RPMI7951 (cell line): ENCODE measurements around the gene MT1B. TPM values are rescaled to one million over a fixed set of nuclear protein-coding genes. Genes with fewer than 3 reads are reported as not detected.
A peak's percentile ranks its signal among the peaks of the same experiment; 100 is the strongest.
"Not testable (repeated sequence)": the region's sequence is repeated elsewhere in the genome, so short reads cannot be mapped to it uniquely, and the experiment has no call there.

Experiments used
- DNase-seq: peaks from one replicate; pipeline ENCODE4 v3.0.0-alpha.2; 2012; ENCODE audit warnings: low read depth
- total RNA-seq: library from RNA; depleted of rRNA; stranded (reverse); fragments of >200 nt; shearing (Covaris generic); gene quantifications from 2 replicates; pipeline ENCODE4 v1.2.3, GENCODE V29; 2014

MT1B gene
- total RNA-seq, 1 experiment from 2014 or later, result not detected

GRCh38 chr16:56637814-56638750, 13.6 kb upstream of the MT1B start, which contains the start of gene MT1A:
TSS of gene MT1A (plus strand) at chr16:56638666. CDS start at chr16:56638739, 73 bp downstream.
- DNase-seq, result peak; percentile 23

GRCh38 chr16:56639045-56639444, 12.6 kb upstream of the MT1B start:
- DNase-seq, result no peak

GRCh38 chr16:56640076-56640475, 11.6 kb upstream of the MT1B start:
- no peak for DNase-seq

- no peak for DNase-seq
Observed at GRCh38 chr16:56641166-56641565, 10.5 kb upstream of the MT1B start.

GRCh38 chr16:56643080-56643778, 8.5 kb upstream of the MT1B start:
- DNase-seq, result no peak

GRCh38 chr16:56643833-56644232, 7.9 kb upstream of the MT1B start:
- DNase-seq, result no peak

- DNase-seq, result no peak
Observed at GRCh38 chr16:56645311-56645710, 6.4 kb upstream of the MT1B start.

- no peak for DNase-seq
Observed at GRCh38 chr16:56645838-56646237, 5.8 kb upstream of the MT1B start.

GRCh38 chr16:56647641-56648431, 3.9 kb upstream of the MT1B start:
- DNase-seq, result no peak

- no peak for DNase-seq
Observed at GRCh38 chr16:56649271-56649670, 2.4 kb upstream of the MT1B start.

- no peak for DNase-seq
Observed at GRCh38 chr16:56649820-56650219, 1.9 kb upstream of the MT1B start.

- DNase-seq, result no peak
Observed at GRCh38 chr16:56652600-56652999, 914 bp downstream of the MT1B start.

GRCh38 chr16:56653218-56653617, 1.5 kb downstream of the MT1B start:
- no peak for DNase-seq

- DNase-seq, result peak; percentile 63
Observed at GRCh38 chr16:56657555-56658326, 6.1 kb downstream of the MT1B start, which contains the start of gene MT1F. TSS of gene MT1F (plus strand) at chr16:56657959. CDS start at chr16:56658059, 100 bp downstream.

GRCh38 chr16:56658327-56658875, 6.7 kb downstream of the MT1B start:
- no peak for DNase-seq

GRCh38 chr16:56662357-56663354, 11.0 kb downstream of the MT1B start:
- DNase-seq, result no peak

- DNase-seq, result no peak
Observed at GRCh38 chr16:56664506-56664905, 12.8 kb downstream of the MT1B start.

- DNase-seq, result not testable (repeated sequence)
Observed at GRCh38 chr16:56665286-56666261, 13.9 kb downstream of the MT1B start.
